Measurements from ENCODE around the gene HOXA6. TPM values are rescaled to one million over a fixed set of nuclear protein-coding genes. Genes with fewer than 3 reads are reported as not detected.

Gene HOXA6
- total RNA-seq, 1 experiment from 2014 or later = not detected

DNA sequence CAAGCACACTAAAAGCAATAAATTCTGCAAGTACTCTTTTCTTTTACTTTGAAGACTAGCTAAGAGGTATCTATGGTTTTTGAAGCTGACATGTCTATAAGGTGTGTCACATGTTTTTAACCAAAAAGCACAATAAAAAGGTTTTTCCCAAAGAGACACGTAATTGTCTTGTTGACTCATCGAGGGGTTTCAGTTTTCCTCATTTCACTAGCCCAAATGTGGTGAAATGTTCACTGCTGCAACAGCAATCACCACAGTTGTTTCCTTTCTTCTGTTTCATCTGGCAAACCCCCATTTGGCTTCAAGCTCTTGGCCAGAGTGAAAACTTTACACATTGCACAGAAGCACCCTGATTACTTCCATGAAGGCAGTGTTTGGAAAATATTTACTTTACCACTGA, 13.2 kb downstream of the HOXA6 start:
- H2AFZ ChIP-seq (ENCODE audit: low read length) = no peak overlapping the region
- H4K8ac ChIP-seq (replicated peaks; ENCODE audit: insufficient read length, low read depth, low read length) = no peak overlapping the region
- H4K91ac ChIP-seq (ENCODE audit: insufficient read length, low read depth, low read length) = no peak overlapping the region
- no peaks in the 10 kb centered on the region for H3K9me3 ChIP-seq (ENCODE audit: control insufficient read depth, low read depth, low read length)
- 0 out of 4 replicates have a peak, but pooled peaks cover 0 to 2% of the 10 kb centered on the region in 2 experiments for H3K4me1 Mint-ChIP-seq
- H3K27me3 ChIP-seq (ENCODE audit: insufficient read depth, low read length) = peaks cover 95% of the 10 kb centered on the region
- peaks cover 97% of the 10 kb centered on the region for H3K27me3 Mint-ChIP-seq (ENCODE audit: low read depth)
- no peak overlapping the region for H3K56ac ChIP-seq (ENCODE audit: insufficient read length, low read depth, low read length)
- H2AK5ac ChIP-seq (ENCODE audit: insufficient read length, low read length) = no peak overlapping the region
- H3K4me3 Mint-ChIP-seq = no peak overlapping the region
- WGBS (ENCODE audit: extremely low coverage, insufficient read length, low lambda C conversion rate) = no CpG with 5 or more reads among the region's 2 CpGs
- no peak overlapping the region for H2BK15ac ChIP-seq (ENCODE audit: low read depth, low read length)
- H3K4me2 ChIP-seq (ENCODE audit: insufficient read depth, insufficient read length, low read length) = no peak overlapping the region
- H2BK120ac ChIP-seq (ENCODE audit: low read depth, low read length, poor library complexity, severe bottlenecking) = no peak overlapping the region
- no peak overlapping the region for H3K23ac ChIP-seq (ENCODE audit: insufficient read length, low read depth, low read length)
- H3K27ac Mint-ChIP-seq = no peak overlapping the region
- H3K9me3 Mint-ChIP-seq = peaks cover 0 to 7% of the 10 kb centered on the region in 2 experiments; a peak in 3 of 5 replicates
- no peaks in the 10 kb centered on the region for H3K79me2 ChIP-seq (ENCODE audit: insufficient read depth, low read length)
- no peak overlapping the region for H3K14ac ChIP-seq (ENCODE audit: insufficient read depth, low read length)
- H3K4ac ChIP-seq (ENCODE audit: low read depth, low read length) = no peak overlapping the region
- H3T11ph ChIP-seq (ENCODE audit: low read length) = no peak overlapping the region
- H4K20me1 ChIP-seq (ENCODE audit: control insufficient read depth, insufficient read depth, insufficient read length) = peaks cover 3% of the 10 kb centered on the region
- TF ChIP-seq, protein P1, sequence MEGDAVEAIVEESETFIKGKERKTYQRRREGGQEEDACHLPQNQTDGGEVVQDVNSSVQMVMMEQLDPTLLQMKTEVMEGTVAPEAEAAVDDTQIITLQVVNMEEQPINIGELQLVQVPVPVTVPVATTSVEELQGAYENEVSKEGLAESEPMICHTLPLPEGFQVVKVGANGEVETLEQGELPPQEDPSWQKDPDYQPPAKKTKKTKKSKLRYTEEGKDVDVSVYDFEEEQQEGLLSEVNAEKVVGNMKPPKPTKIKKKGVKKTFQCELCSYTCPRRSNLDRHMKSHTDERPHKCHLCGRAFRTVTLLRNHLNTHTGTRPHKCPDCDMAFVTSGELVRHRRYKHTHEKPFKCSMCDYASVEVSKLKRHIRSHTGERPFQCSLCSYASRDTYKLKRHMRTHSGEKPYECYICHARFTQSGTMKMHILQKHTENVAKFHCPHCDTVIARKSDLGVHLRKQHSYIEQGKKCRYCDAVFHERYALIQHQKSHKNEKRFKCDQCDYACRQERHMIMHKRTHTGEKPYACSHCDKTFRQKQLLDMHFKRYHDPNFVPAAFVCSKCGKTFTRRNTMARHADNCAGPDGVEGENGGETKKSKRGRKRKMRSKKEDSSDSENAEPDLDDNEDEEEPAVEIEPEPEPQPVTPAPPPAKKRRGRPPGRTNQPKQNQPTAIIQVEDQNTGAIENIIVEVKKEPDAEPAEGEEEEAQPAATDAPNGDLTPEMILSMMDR (conservative IDR thresholded peaks at IDR 0.05) = no peak
- H2BK12ac ChIP-seq (ENCODE audit: insufficient read length, low read depth, low read length) = no peak overlapping the region
- H3K4me1 ChIP-seq (ENCODE audit: insufficient read depth, low read length) = no peaks in the 10 kb centered on the region
- no peaks in the 10 kb centered on the region for H3K79me1 ChIP-seq (ENCODE audit: insufficient read depth, low read depth, low read length, poor library complexity, severe bottlenecking)
- H2BK20ac ChIP-seq (ENCODE audit: low read depth, low read length, poor library complexity, severe bottlenecking) = no peak overlapping the region
- H3K18ac ChIP-seq (ENCODE audit: insufficient read length, low read depth, low read length) = no peak overlapping the region
- no peaks in the 10 kb centered on the region for H3K23me2 ChIP-seq (ENCODE audit: insufficient read length, low read depth, low read length, poor library complexity, severe bottlenecking)
- no peak overlapping the region for H4K5ac ChIP-seq (ENCODE audit: insufficient read length, low read depth, low read length)
- no peak for DNase-seq
- no peaks in the 10 kb centered on the region for H3K36me3 Mint-ChIP-seq (ENCODE audit: insufficient read depth in 1 of 3, low read depth in 3 of 3)
- H2BK5ac ChIP-seq (ENCODE audit: insufficient read length, low read length) = no peak overlapping the region
- no peak overlapping the region for H3K9ac ChIP-seq (ENCODE audit: extremely low read depth, insufficient read length, low read length)
- no peak overlapping the region for H3K27ac ChIP-seq (ENCODE audit: insufficient read length, low read depth, low read length)

All from H9 (cell line).